ENCODE data around the gene PRKACA.

Gene PRKACA

GRCh38 chr19:14097532-14098151, 19.9 kb downstream of the PRKACA start:
- Histone ChIP-seq H3K9ac (ENCODE audit: low read length in 5 of 5) (no peak overlapping the region), H3K36me3 (ENCODE audit: control insufficient read depth in 5 of 5, insufficient read depth in 5 of 5, low read length in 5 of 5) (peaks cover 0 to 51% (median 39%) of the 10 kb centered on the region in 5 donors), H3K9me3 (ENCODE audit: control insufficient read depth in 5 of 5, low read length in 5 of 5) (peaks cover 0 to 9% (median 8%) of the 10 kb centered on the region in 5 donors), H3K4me3 (ENCODE audit: low read depth in 1 of 5, low read length in 5 of 5) (no peak overlapping the region), H3K4me1 (ENCODE audit: control insufficient read depth in 5 of 5, insufficient read depth in 5 of 5, low read length in 5 of 5) (peaks cover 6 to 11% (median 10%) of the 10 kb centered on the region in 5 donors), H3K27ac (ENCODE audit: low read depth, low read length) (no peak overlapping the region), H3K27me3 (ENCODE audit: control insufficient read depth in 5 of 5, insufficient read depth in 4 of 5, low read length in 5 of 5) (no peaks in the 10 kb centered on the region)

GRCh38 chr19:14096272-14096992, 21.1 kb downstream of the PRKACA start:
- Histone ChIP-seq H3K27me3 (ENCODE audit: control insufficient read depth in 5 of 5, insufficient read depth in 4 of 5, low read length in 5 of 5) (no peaks in the 10 kb centered on the region), H3K27ac (ENCODE audit: low read depth, low read length) (no peak overlapping the region), H3K9me3 (ENCODE audit: control insufficient read depth in 5 of 5, low read length in 5 of 5) (peaks cover 0 to 9% (median 8%) of the 10 kb centered on the region in 5 donors), H3K36me3 (ENCODE audit: control insufficient read depth in 5 of 5, insufficient read depth in 5 of 5, low read length in 5 of 5) (peaks cover 0 to 44% (median 33%) of the 10 kb centered on the region in 5 donors), H3K9ac (ENCODE audit: low read length in 5 of 5) (no peak overlapping the region), H3K4me1 (ENCODE audit: control insufficient read depth in 5 of 5, insufficient read depth in 5 of 5, low read length in 5 of 5) (peaks cover 0 to 9% (median 7%) of the 10 kb centered on the region in 5 donors), H3K4me3 (ENCODE audit: low read depth in 1 of 5, low read length in 5 of 5) (no peak overlapping the region)

- Histone ChIP-seq H3K4me1 (ENCODE audit: control insufficient read depth in 5 of 5, insufficient read depth in 5 of 5, low read length in 5 of 5) (peaks cover 0 to 11% (median 8%) of the 10 kb centered on the region in 5 donors), H3K9me3 (ENCODE audit: control insufficient read depth in 5 of 5, low read length in 5 of 5) (peaks cover 0 to 9% (median 8%) of the 10 kb centered on the region in 5 donors), H3K36me3 (ENCODE audit: control insufficient read depth in 5 of 5, insufficient read depth in 5 of 5, low read length in 5 of 5) (peaks cover 0 to 29% (median 24%) of the 10 kb centered on the region in 5 donors), H3K27ac (ENCODE audit: low read depth, low read length) (no peak overlapping the region), H3K27me3 (ENCODE audit: control insufficient read depth in 5 of 5, insufficient read depth in 4 of 5, low read length in 5 of 5) (no peaks in the 10 kb centered on the region), H3K9ac (ENCODE audit: low read length in 5 of 5) (no peak overlapping the region), H3K4me3 (ENCODE audit: low read depth in 1 of 5, low read length in 5 of 5) (no peak overlapping the region)
Measured at GRCh38 chr19:14094854-14095253, 22.7 kb downstream of the PRKACA start.

GRCh38 chr19:14093117-14093823, 24.3 kb downstream of the PRKACA start:
- Histone ChIP-seq H3K27me3 (ENCODE audit: control insufficient read depth in 5 of 5, insufficient read depth in 4 of 5, low read length in 5 of 5) (no peaks in the 10 kb centered on the region), H3K4me1 (ENCODE audit: control insufficient read depth in 5 of 5, insufficient read depth in 5 of 5, low read length in 5 of 5) (peaks cover 0 to 21% (median 15%) of the 10 kb centered on the region in 5 donors), H3K36me3 (ENCODE audit: control insufficient read depth in 5 of 5, insufficient read depth in 5 of 5, low read length in 5 of 5) (peaks cover 0 to 35% (median 27%) of the 10 kb centered on the region in 5 donors), H3K27ac (ENCODE audit: low read depth, low read length) (no peak overlapping the region), H3K9ac (ENCODE audit: low read length in 5 of 5) (no peak overlapping the region), H3K9me3 (ENCODE audit: control insufficient read depth in 5 of 5, low read length in 5 of 5) (peaks cover 0 to 9% (median 8%) of the 10 kb centered on the region in 5 donors), H3K4me3 (ENCODE audit: low read depth in 1 of 5, low read length in 5 of 5) (peak overlapping the region in 1 of 5 donors; percentile 15)

- peaks cover 0 to 21% (median 15%) of the 10 kb centered on the region in 5 donors for H3K4me1 ChIP-seq (ENCODE audit: control insufficient read depth in 5 of 5, insufficient read depth in 5 of 5, low read length in 5 of 5)
- peak overlapping the region in 4 of 5 donors; percentile 71 to 90 (median 82) for H3K9ac ChIP-seq (ENCODE audit: low read length in 5 of 5)
- H3K9me3 ChIP-seq (ENCODE audit: control insufficient read depth in 5 of 5, low read length in 5 of 5), result peaks cover 0 to 9% (median 8%) of the 10 kb centered on the region in 5 donors
- H3K27ac ChIP-seq (ENCODE audit: low read depth, low read length), result peak overlapping the region; percentile 92
- peak overlapping the region; percentile 75 to 83 (median 80) for H3K4me3 ChIP-seq (ENCODE audit: low read depth in 1 of 5, low read length in 5 of 5)
- peaks cover 0 to 25% (median 18%) of the 10 kb centered on the region in 5 donors for H3K36me3 ChIP-seq (ENCODE audit: control insufficient read depth in 5 of 5, insufficient read depth in 5 of 5, low read length in 5 of 5)
- no peaks in the 10 kb centered on the region for H3K27me3 ChIP-seq (ENCODE audit: control insufficient read depth in 5 of 5, insufficient read depth in 4 of 5, low read length in 5 of 5)
Measured at GRCh38 chr19:14091813-14092462, 25.6 kb downstream of the PRKACA start.

GRCh38 chr19:14091081-14091812, 26.3 kb downstream of the PRKACA start:
- peak overlapping the region; percentile 75 to 83 (median 80) for H3K4me3 ChIP-seq (ENCODE audit: low read depth in 1 of 5, low read length in 5 of 5)
- peak overlapping the region in 4 of 5 donors; percentile 71 to 90 (median 82) for H3K9ac ChIP-seq (ENCODE audit: low read length in 5 of 5)

GRCh38 chr19:14090509-14091080, 27.0 kb downstream of the PRKACA start, which contains the start of gene SAMD1:
Gene SAMD1, minus strand, starts transcription at chr19:14090751.
- H3K9me3 ChIP-seq (ENCODE audit: control insufficient read depth in 5 of 5, low read length in 5 of 5), result peaks cover 0 to 9% (median 8%) of the 10 kb centered on the region in 5 donors
- H3K27me3 ChIP-seq (ENCODE audit: control insufficient read depth in 5 of 5, insufficient read depth in 4 of 5, low read length in 5 of 5), result no peaks in the 10 kb centered on the region
- H3K9ac ChIP-seq (ENCODE audit: low read length in 5 of 5), result peak within 1 kb of the TSS in 4 of 5 donors; percentile 71 to 90 (median 82)
- peaks cover 0 to 21% (median 15%) of the 10 kb centered on the region in 5 donors for H3K4me1 ChIP-seq (ENCODE audit: control insufficient read depth in 5 of 5, insufficient read depth in 5 of 5, low read length in 5 of 5)
- H3K36me3 ChIP-seq (ENCODE audit: control insufficient read depth in 5 of 5, insufficient read depth in 5 of 5, low read length in 5 of 5), result peaks cover 0 to 18% (median 11%) of the 10 kb centered on the region in 5 donors
- peak within 1 kb of the TSS; percentile 92 for H3K27ac ChIP-seq (ENCODE audit: low read depth, low read length)
- peak within 1 kb of the TSS; percentile 75 to 83 (median 80) for H3K4me3 ChIP-seq (ENCODE audit: low read depth in 1 of 5, low read length in 5 of 5)

More at GRCh38 chr19:14091081-14091812, 26.3 kb downstream of the PRKACA start:
- Histone ChIP-seq H3K9me3 (ENCODE audit: control insufficient read depth in 5 of 5, low read length in 5 of 5) (peaks cover 0 to 9% (median 8%) of the 10 kb centered on the region in 5 donors), H3K36me3 (ENCODE audit: control insufficient read depth in 5 of 5, insufficient read depth in 5 of 5, low read length in 5 of 5) (peaks cover 0 to 18% (median 11%) of the 10 kb centered on the region in 5 donors), H3K4me1 (ENCODE audit: control insufficient read depth in 5 of 5, insufficient read depth in 5 of 5, low read length in 5 of 5) (peaks cover 0 to 21% (median 15%) of the 10 kb centered on the region in 5 donors), H3K27ac (ENCODE audit: low read depth, low read length) (peak overlapping the region; percentile 92), H3K27me3 (ENCODE audit: control insufficient read depth in 5 of 5, insufficient read depth in 4 of 5, low read length in 5 of 5) (no peaks in the 10 kb centered on the region)

- Histone ChIP-seq H3K9me3 (ENCODE audit: control insufficient read depth in 5 of 5, low read length in 5 of 5) (peaks cover 0 to 9% (median 8%) of the 10 kb centered on the region in 5 donors), H3K9ac (ENCODE audit: low read length in 5 of 5) (no peak overlapping the region), H3K27me3 (ENCODE audit: control insufficient read depth in 5 of 5, insufficient read depth in 4 of 5, low read length in 5 of 5) (no peaks in the 10 kb centered on the region), H3K4me1 (ENCODE audit: control insufficient read depth in 5 of 5, insufficient read depth in 5 of 5, low read length in 5 of 5) (peaks cover 0 to 21% (median 15%) of the 10 kb centered on the region in 5 donors), H3K27ac (ENCODE audit: low read depth, low read length) (no peak overlapping the region), H3K4me3 (ENCODE audit: low read depth in 1 of 5, low read length in 5 of 5) (peak overlapping the region in 4 of 5 donors; percentile 61 to 73 (median 68)), H3K36me3 (ENCODE audit: control insufficient read depth in 5 of 5, insufficient read depth in 5 of 5, low read length in 5 of 5) (peaks cover 0 to 18% (median 11%) of the 10 kb centered on the region in 5 donors)
Measured at GRCh38 chr19:14089662-14090508, 27.7 kb downstream of the PRKACA start.

Measured in subcutaneous abdominal adipose tissue (tissue), 5 donors.